Thymus (tissue), 11 donors: ENCODE measurements around the gene ARL8A. TPM values are rescaled to one million over a fixed set of nuclear protein-coding genes. Genes with fewer than 3 reads are reported as not detected.

Experiments
- DNase-seq, 9 donors: peaks; one replicate each; pipeline ENCODE4 v3.0.0-alpha.2; 2013; ENCODE audit warnings: low spot score in 9 of 9, low read depth in 6 of 9, missing footprints in 1 of 9
- H3K27ac ChIP-seq, 2 donors: one replicate each; pipeline ENCODE4 v1.5.1; 2013; ENCODE audit warnings: control low read depth in 1 of 2, low read depth in 1 of 2, low read length in 1 of 2, mild to moderate bottlenecking in 1 of 2, moderate library complexity in 1 of 2
- H3K27me3 ChIP-seq, 2 donors: one replicate each; pipeline ENCODE4 v1.5.1; 2013; ENCODE audit warnings: low read length in 1 of 2; ENCODE audit not compliant: control insufficient read depth in 2 of 2, insufficient read depth in 1 of 2
- H3K36me3 ChIP-seq, 2 donors: one replicate each; pipeline ENCODE4 v1.5.1; 2013; ENCODE audit warnings: low read length in 1 of 2, mild to moderate bottlenecking in 1 of 2, moderate library complexity in 1 of 2; ENCODE audit not compliant: control insufficient read depth in 2 of 2, insufficient read depth in 2 of 2
- H3K4me1 ChIP-seq, 2 donors: one replicate each; pipeline ENCODE4 v1.5.1; 2013; ENCODE audit warnings: low read length in 2 of 2; ENCODE audit not compliant: control insufficient read depth in 2 of 2, insufficient read depth in 2 of 2
- H3K4me3 ChIP-seq, 2 donors: one replicate each; pipeline ENCODE4 v1.5.1; 2013; ENCODE audit warnings: low read length in 2 of 2, control low read depth in 1 of 2, mild to moderate bottlenecking in 1 of 2
- H3K9me3 ChIP-seq, 2 donors: one replicate each; pipeline ENCODE4 v1.5.1; 2013; ENCODE audit warnings: low read length in 1 of 2, mild to moderate bottlenecking in 1 of 2; ENCODE audit not compliant: control insufficient read depth in 2 of 2, insufficient read depth in 1 of 2
- WGBS: extraction: QIAGEN DNeasy Blood & Tissue Kit; methylation state at CpG from one replicate; pipeline ENCODE4 v1.1.7; 2013; 5-methylcytosine and 5-hydroxymethylcytosine counted together
- polyA plus RNA-seq: library from polyadenylated mRNA; stranded (reverse); fragments of 200-250 nt; gene quantifications from one replicate; pipeline ENCODE4 v1.2.3, GENCODE V29; 2013
- total RNA-seq: library from RNA; stranded (reverse); fragments of 120-200 nt; gene quantifications from one replicate; pipeline ENCODE4 v1.2.4, GENCODE V29; 2013
- donor health status: healthy.

ARL8A gene
- total and polyA plus RNA-seq, 2 donors, result 16.7 to 29.5 TPM

GRCh38 chr1:202135221-202135721, 9.3 kb downstream of the ARL8A start:
- H3K27me3 ChIP-seq, result no peaks in the 10 kb centered on the region
- 58% methylated on average over 15 of the region's 15 CpGs for WGBS
- DNase-seq, result peak in 6 of 9 donors; percentile 19 to 71 (median 58)
- H3K27ac ChIP-seq, result no peak overlapping the region
- H3K4me1 ChIP-seq, result peaks cover 0 to 27% of the 10 kb centered on the region in 2 donors
- H3K9me3 ChIP-seq, result peaks cover 0 to 4% of the 10 kb centered on the region in 2 donors
- H3K4me3 ChIP-seq, result no peak overlapping the region
- H3K36me3 ChIP-seq, result peaks cover 43 to 49% of the 10 kb centered on the region in 2 donors

GRCh38 chr1:202134645-202135172, 9.8 kb downstream of the ARL8A start:
- no peak for DNase-seq
- Histone ChIP-seq H3K9me3 (peaks cover 0 to 4% of the 10 kb centered on the region in 2 donors), H3K4me3 (no peak overlapping the region), H3K36me3 (peaks cover 43 to 49% of the 10 kb centered on the region in 2 donors), H3K27me3 (no peaks in the 10 kb centered on the region), H3K4me1 (peaks cover 0 to 27% of the 10 kb centered on the region in 2 donors), H3K27ac (no peak overlapping the region)
- 93% methylated on average over 13 of the region's 13 CpGs for WGBS

- no peak for DNase-seq
- Histone ChIP-seq H3K27ac (no peak overlapping the region), H3K4me1 (peaks cover 0 to 27% of the 10 kb centered on the region in 2 donors), H3K4me3 (no peak overlapping the region), H3K36me3 (peaks cover 43 to 49% of the 10 kb centered on the region in 2 donors), H3K27me3 (no peaks in the 10 kb centered on the region), H3K9me3 (peaks cover 0 to 4% of the 10 kb centered on the region in 2 donors)
- WGBS, result 98% methylated on average over 5 of the region's 5 CpGs
Observed at GRCh38 chr1:202133989-202134388, 10.5 kb downstream of the ARL8A start.

- peaks cover 43 to 47% of the 10 kb centered on the region in 2 donors for H3K36me3 ChIP-seq
- H3K9me3 ChIP-seq, result peaks cover 0 to 4% of the 10 kb centered on the region in 2 donors
- 94% methylated on average over 8 of the region's 8 CpGs for WGBS
- H3K4me3 ChIP-seq, result no peak overlapping the region
- peaks cover 0 to 27% of the 10 kb centered on the region in 2 donors for H3K4me1 ChIP-seq
- no peak overlapping the region for H3K27ac ChIP-seq
- DNase-seq, result no peak
- H3K27me3 ChIP-seq, result no peaks in the 10 kb centered on the region
Observed at GRCh38 chr1:202133496-202133895, 11.0 kb downstream of the ARL8A start.

- H3K36me3 ChIP-seq, result peaks cover 42% of the 10 kb centered on the region in 2 donors
- H3K9me3 ChIP-seq, result peaks cover 0 to 4% of the 10 kb centered on the region in 2 donors
- no peak overlapping the region for H3K4me3 ChIP-seq
- 98% methylated on average over 14 of the region's 14 CpGs for WGBS
- no peak for DNase-seq
- H3K27ac ChIP-seq, result peak overlapping the region in 1 of 2 donors; percentile 61
- peaks cover 0 to 27% of the 10 kb centered on the region in 2 donors for H3K4me1 ChIP-seq
- no peaks in the 10 kb centered on the region for H3K27me3 ChIP-seq
Observed at GRCh38 chr1:202133001-202133400, 11.5 kb downstream of the ARL8A start.

- no peak overlapping the region for H3K4me3 ChIP-seq
- peaks cover 0 to 8% of the 10 kb centered on the region in 2 donors for H3K9me3 ChIP-seq
- peaks cover 0 to 27% of the 10 kb centered on the region in 2 donors for H3K4me1 ChIP-seq
- peak overlapping the region; percentile 3 to 61 for H3K27ac ChIP-seq
- no peaks in the 10 kb centered on the region for H3K27me3 ChIP-seq
- no peak for DNase-seq
- H3K36me3 ChIP-seq, result peaks cover 34 to 35% of the 10 kb centered on the region in 2 donors
- 93% methylated on average over 12 of the region's 12 CpGs for WGBS
Observed at GRCh38 chr1:202131956-202132821, 12.3 kb downstream of the ARL8A start.

- Histone ChIP-seq H3K27me3 (peaks cover 0 to 4% of the 10 kb centered on the region in 2 donors), H3K36me3 (peaks cover 33 to 35% of the 10 kb centered on the region in 2 donors)
- 87% methylated on average over 9 of the region's 9 CpGs for WGBS
Observed at GRCh38 chr1:202130816-202131522, 13.6 kb downstream of the ARL8A start.

GRCh38 chr1:202130297-202130721, 14.2 kb downstream of the ARL8A start:
- WGBS, result 80% methylated on average over 11 of the region's 11 CpGs
- Histone ChIP-seq H3K36me3 (peaks cover 30 to 31% of the 10 kb centered on the region in 2 donors), H3K9me3 (peaks cover 0 to 8% of the 10 kb centered on the region in 2 donors), H3K4me1 (peaks cover 0 to 27% of the 10 kb centered on the region in 2 donors), H3K4me3 (no peak overlapping the region), H3K27me3 (peaks cover 0 to 4% of the 10 kb centered on the region in 2 donors), H3K27ac (no peak overlapping the region)
- DNase-seq, result no peak

More at GRCh38 chr1:202130816-202131522, 13.6 kb downstream of the ARL8A start:
- no peak for DNase-seq
- H3K9me3 ChIP-seq, result peaks cover 0 to 8% of the 10 kb centered on the region in 2 donors
- no peak overlapping the region for H3K27ac ChIP-seq
- peaks cover 0 to 27% of the 10 kb centered on the region in 2 donors for H3K4me1 ChIP-seq
- H3K4me3 ChIP-seq, result no peak overlapping the region
